Tibial nerve (tissue), 3 donors: Measurements from ENCODE around the gene RNF208.

Source experiments
- CTCF ChIP-seq, 5 experiments: fragments of 200-600 bp in 3 of 5; fragments of 450-650 bp in 2 of 5; sonication (generic) in 3 of 5; IDR thresholded peaks; one replicate each; pipeline ENCODE4 v1.5.1; 2016 to 2019; ENCODE audit warnings: antibody characterized with exemption in 5 of 5, mild to moderate bottlenecking in 3 of 5, moderate library complexity in 2 of 5
- POLR2A ChIP-seq, 2 donors: fragments of 450-650 bp; IDR thresholded peaks; one replicate each; pipeline ENCODE4 v1.6.1; 2017; ENCODE audit warnings: antibody characterized with exemption in 2 of 2, mild to moderate bottlenecking in 2 of 2, moderate library complexity in 2 of 2

GRCh38 chr9:137174722-137175293, 47.2 kb downstream of the RNF208 start:
- no peak for TF ChIP-seq CTCF (IDR thresholded peaks at IDR 0.05)
- TF ChIP-seq POLR2A (IDR thresholded peaks at IDR 0.05) = no peak
